BE2C (cell line): ENCODE measurements around the gene MRPL48.

Experiments
- DNase-seq: peaks from one replicate; pipeline ENCODE4 v3.0.0-alpha.2; 2020
- H3K27me3 ChIP-seq: fragments of 250-450 bp; sonication (Bioruptor Pico); 2 replicates; pipeline ENCODE4 v1.5.1; 2020; ENCODE audit warnings: mild to moderate bottlenecking
- H3K36me3 ChIP-seq: fragments of 250-450 bp; sonication (Bioruptor Pico); 2 replicates; pipeline ENCODE4 v1.5.1; 2020; ENCODE audit warnings: mild to moderate bottlenecking
- H3K4me1 ChIP-seq: fragments of 250-450 bp; sonication (Bioruptor Pico); 2 replicates; pipeline ENCODE4 v1.5.1; 2020
- H3K4me3 ChIP-seq: 2 replicates; pipeline ENCODE4 v1.5.1; 2011; ENCODE audit warnings: low read depth, low read length
- H3K9me3 ChIP-seq: fragments of 250-450 bp; sonication (Bioruptor Pico); 2 replicates; pipeline ENCODE4 v1.5.1; 2020
- CTCF ChIP-seq: IDR thresholded peaks from 2 replicates; pipeline ENCODE4 v1.5.1; 2012; ENCODE audit warnings: mild to moderate bottlenecking, low read depth, low read length

The MRPL48 gene

GRCh38 chr11:73889536-73889935 lies 101.9 kb downstream of the MRPL48 start:
- Histone ChIP-seq H3K27me3 (no peaks in the 10 kb centered on the region), H3K36me3 (peaks cover 6% of the 10 kb centered on the region; the same call in 1 of the 2 replicates), H3K4me1 (peaks cover 6% of the 10 kb centered on the region), H3K9me3 (no peaks in the 10 kb centered on the region), H3K4me3 (no peak overlapping the region)
- TF ChIP-seq CTCF: no peak
- DNase-seq: peak; percentile 21

GRCh38 chr11:73893041-73893440 lies 105.4 kb downstream of the MRPL48 start:
- Histone ChIP-seq H3K36me3 (no peaks in the 10 kb centered on the region), H3K4me1 (peaks cover 6% of the 10 kb centered on the region), H3K27me3 (no peaks in the 10 kb centered on the region), H3K4me3 (no peak overlapping the region), H3K9me3 (no peaks in the 10 kb centered on the region)
- TF ChIP-seq CTCF: no peak
- DNase-seq: no peak

DNA sequence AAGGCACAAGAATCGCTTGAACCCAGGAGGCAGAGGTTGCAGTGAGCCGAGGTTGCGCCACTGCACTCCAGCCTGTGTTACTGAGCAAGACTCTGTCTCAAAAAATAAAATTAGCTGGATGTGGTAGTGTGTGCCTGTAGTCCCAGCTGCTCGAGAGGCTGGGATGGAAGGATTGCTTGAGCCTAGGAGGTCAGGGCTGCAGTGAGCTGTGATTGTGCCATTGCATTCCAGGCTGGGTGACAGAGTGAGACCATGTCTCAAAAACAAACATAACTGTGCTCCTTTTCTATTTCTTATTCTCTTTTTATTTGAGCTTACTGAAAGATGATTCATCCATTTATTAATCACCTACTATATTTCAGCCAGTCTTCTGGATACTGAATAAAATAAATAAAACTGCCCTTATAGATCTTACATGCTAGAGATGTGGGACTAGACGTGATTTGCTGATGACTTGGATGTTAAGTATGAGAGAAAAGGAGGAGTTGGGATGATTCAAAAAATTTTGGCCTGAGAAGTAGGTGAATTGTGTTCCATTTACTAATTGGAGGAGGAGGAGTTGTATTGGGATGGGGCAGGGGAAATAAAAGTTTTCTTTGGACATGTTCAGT lies 107.2 kb downstream of the MRPL48 start:
- no peaks in the 10 kb centered on the region; the same call in 1 of the 2 replicates for H3K4me1 ChIP-seq
- no peaks in the 10 kb centered on the region for H3K27me3 ChIP-seq
- H3K9me3 ChIP-seq: no peaks in the 10 kb centered on the region
- DNase-seq: no peak
- no peak overlapping the region for H3K4me3 ChIP-seq
- TF ChIP-seq CTCF: no peak
- H3K36me3 ChIP-seq: no peaks in the 10 kb centered on the region; the same call in 1 of the 2 replicates

DNA sequence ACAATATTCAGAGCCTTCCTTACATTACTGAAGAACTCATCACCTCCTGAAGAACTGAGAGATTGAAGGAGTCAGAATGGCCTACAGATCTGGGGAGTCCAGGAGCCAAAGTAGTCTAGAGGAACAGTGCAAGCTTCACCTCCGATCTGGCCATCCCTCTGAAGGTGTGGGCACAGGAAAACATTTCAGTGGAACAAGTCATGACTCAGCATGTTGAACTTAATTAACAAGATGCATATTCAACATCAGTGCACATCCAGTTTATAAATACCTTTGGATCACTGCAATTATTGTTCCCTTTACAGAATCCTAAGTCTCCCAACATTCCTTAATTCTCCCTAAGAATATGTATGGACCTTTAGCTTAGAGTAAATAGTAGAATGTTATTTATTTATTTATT lies 114.6 kb downstream of the MRPL48 start:
- H3K4me3 ChIP-seq: no peak overlapping the region
- H3K9me3 ChIP-seq: no peaks in the 10 kb centered on the region
- no peaks in the 10 kb centered on the region for H3K4me1 ChIP-seq
- DNase-seq: no peak
- no peaks in the 10 kb centered on the region for H3K27me3 ChIP-seq
- TF ChIP-seq CTCF: no peak
- peaks cover 6% of the 10 kb centered on the region for H3K36me3 ChIP-seq

DNA sequence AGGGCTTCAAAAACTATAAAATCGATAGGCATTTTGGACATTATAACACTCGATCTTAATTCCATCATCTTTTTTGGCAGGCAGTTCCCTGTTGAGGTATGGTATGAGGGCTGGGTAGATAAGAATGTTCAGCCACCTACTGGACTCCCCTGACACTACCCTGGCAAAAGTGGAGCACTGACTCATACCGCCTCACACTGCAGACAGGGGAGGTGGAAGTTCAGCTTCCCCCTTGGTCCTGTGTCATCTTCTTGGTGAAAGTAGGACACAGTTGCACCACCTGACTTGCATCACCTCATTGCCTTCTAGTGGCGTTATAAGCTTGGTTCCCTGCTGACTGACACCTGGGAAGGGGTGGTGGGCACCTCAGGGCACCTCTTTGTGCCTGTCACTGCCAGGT lies 119.5 kb downstream of the MRPL48 start:
- no peak for DNase-seq
- peak; percentile 16 for TF ChIP-seq CTCF

DNA sequence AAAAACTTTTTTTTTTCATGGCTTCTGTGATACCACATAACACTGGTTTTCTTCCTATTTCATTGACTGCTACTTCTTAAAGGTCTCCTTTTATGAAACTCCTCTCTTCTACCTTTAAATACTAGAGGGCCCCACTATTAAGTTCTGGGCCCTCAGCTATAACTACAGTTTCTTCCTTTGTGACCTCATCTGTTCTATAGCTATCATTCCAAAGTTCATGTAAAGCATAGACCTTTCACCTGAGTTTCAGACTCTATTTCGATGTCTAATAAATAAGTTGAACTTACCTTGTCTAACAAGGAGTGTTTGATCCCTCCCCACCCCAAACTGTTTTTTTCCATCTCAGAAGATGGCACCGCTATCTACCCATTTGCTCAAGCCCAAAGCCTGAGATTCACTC lies 124.4 kb downstream of the MRPL48 start:
- no peak for TF ChIP-seq CTCF

More for the DNA sequence above, 119.5 kb downstream of the MRPL48 start:
- Histone ChIP-seq H3K27me3 (no peaks in the 10 kb centered on the region), H3K9me3 (no peaks in the 10 kb centered on the region), H3K36me3 (no peaks in the 10 kb centered on the region; the same call in 1 of the 2 replicates), H3K4me1 (no peaks in the 10 kb centered on the region), H3K4me3 (no peak overlapping the region)

More for the DNA sequence above, 124.4 kb downstream of the MRPL48 start:
- Histone ChIP-seq H3K4me3 (no peak overlapping the region), H3K27me3 (no peaks in the 10 kb centered on the region), H3K4me1 (no peaks in the 10 kb centered on the region), H3K9me3 (no peaks in the 10 kb centered on the region), H3K36me3 (peaks cover 8% of the 10 kb centered on the region)
- no peak for DNase-seq
